ENCODE results near the gene BCAS4.

Gene BCAS4

DNA sequence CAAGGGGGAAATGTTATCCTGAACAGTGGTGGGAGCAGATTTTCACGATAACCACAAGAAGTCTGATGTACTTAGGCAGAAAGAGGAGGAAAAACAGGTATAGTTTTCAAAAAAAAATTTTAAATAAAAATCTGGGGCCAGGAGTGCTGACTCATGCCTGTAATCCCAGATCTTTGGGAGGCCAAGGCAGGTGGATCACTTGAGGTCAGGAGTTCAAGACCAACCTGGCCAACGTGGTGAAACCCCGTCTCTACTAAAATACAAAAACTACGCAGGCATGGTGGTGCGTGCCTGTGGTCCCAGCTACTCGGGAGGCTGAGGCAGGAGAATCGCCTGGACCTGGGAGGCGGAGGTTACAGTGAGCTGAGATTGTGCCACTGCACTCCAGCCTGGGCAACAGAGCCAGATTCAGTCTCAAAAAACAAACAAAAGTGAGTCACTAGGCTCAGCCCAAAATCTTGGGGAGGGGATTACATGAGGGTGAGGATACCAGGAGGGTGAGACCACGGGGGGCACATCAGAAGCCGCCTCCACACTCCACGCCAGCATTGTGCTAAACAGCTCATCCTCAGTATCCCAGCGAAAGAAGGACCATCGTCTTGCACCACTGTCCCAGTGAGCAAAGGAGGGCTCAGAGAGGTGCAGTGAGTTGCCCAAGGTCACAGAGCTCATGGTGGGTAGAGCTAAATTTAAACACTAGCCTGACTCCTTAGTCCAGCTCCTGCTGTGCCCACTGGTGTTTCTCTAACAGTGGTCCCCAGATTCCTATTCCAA lies 33.7 kb downstream of the BCAS4 start:
- DNase-seq, result no peak

DNA sequence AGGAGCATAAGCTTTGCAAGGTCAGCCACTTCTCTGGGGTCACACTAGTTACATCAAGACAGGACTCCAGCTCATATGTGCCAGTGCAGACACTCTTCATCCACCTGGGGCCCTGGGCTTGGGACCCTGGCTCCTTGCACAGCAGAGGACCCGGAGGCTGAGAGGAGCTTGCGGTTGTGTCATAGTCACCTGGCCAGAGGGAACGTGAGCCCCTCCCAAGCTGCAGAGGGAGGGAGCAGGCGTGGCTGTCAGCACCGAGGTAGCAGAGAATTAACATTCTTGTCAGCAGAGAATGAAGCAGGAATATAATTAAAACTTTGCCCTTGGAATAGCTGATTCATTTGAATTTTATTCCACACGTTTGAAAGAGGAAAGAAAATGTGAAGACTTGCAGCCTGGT lies 36.8 kb downstream of the BCAS4 start:
- DNase-seq, result no peak

DNA sequence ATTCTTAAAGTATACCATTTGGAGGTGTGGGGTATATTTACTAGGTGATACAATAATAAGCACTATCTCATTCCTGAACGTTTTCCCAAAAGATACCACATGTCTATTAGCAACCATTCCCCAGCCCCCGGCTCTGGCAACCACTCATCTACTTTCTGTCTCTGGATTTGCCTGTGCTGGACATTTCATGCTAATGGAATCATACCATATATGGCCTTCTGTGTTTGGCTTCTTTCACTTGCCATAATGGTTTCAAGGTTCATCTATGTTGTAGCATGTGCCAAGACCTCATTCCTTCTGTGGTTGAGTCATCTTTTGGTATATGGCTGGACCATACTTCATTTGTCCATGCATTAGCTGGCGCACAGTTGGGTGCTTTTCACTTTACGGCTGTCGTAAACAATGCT lies 39.7 kb downstream of the BCAS4 start:
- peak; percentile 79 for DNase-seq

DNA sequence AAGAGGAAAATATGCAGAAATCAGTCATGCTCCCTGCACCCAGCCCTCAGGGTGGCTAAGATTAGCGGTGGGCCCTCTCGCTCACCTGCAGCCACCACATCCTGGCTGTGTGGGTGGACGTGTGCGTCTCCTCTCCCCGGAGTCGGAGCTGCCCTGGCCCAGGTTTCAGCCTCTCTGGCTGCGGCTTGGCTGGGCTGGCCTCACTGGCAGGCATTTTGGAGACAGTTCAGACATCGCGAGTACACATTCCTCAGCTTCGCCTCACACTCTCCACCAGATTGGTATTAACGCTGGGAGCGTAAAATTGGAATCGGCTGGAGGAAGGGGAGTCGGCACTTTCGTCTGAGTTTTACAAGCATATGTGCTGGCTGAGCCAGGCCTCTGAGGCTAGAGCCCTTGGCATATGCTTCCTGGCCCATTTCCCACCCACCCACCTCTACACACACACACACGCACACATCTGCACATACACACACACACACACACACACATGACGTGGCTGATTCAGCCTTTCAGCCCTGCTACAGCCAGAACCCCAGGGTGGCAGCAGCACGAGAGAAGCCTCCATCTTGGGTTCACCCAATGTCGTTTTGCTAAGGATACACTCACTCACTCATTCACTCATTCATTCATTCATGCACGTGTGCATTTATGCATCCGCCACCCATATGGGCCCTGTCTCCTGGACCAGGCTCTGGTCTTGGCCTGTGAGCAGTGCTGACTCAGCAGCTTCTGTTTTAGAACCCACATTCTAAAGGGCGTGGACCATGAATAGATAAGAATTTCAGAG lies 42.9 kb downstream of the BCAS4 start:
- DNase-seq, result peak; percentile 89

DNA sequence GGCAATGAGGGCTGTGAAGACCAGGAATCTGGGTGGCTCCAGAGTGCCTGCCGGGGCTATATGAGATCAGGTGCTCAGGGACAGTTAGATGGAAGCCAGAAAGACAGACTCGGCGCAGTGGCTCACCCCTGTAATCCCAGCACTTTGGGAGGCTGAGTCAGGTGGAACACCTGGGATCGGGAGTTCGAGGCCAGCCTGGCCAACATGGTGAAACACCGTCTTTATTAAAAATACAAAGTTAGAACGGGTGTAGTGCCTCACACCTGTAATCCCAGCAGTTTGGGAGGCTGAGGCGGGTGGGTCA lies 43.4 kb downstream of the BCAS4 start:
- no peak for DNase-seq

DNA sequence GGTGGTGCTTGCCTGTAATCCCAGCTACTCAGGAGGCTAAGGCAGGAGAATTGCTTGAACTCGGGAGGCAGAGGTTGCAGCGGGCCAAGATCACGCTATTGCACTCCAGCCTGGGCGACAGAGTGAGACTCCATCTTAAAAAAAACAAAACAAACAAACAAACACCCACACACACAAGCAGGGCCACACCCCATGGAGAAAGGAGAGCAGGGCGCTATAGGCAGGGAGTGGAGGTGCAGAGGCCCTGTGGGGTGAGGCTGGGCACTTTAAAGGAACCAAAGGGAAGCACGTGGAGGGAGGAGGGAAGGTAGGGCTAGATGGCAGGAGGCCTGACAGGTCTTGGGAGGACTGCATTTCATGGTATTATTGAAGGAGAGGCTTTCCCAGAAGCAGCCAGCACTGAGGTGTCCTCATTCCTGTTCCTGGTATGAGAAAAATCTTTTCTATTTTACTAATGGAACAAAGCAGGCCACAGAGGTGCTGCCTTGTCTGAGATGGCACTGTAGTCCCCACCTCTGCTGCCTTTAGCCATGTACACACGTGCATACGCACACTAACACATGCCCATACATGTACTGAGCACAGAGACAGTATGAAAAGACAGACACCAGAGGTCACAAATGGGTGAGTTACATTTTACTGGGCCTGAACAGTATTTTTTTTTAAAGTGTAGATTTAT lies 44.0 kb downstream of the BCAS4 start:
- DNase-seq, result no peak

DNA sequence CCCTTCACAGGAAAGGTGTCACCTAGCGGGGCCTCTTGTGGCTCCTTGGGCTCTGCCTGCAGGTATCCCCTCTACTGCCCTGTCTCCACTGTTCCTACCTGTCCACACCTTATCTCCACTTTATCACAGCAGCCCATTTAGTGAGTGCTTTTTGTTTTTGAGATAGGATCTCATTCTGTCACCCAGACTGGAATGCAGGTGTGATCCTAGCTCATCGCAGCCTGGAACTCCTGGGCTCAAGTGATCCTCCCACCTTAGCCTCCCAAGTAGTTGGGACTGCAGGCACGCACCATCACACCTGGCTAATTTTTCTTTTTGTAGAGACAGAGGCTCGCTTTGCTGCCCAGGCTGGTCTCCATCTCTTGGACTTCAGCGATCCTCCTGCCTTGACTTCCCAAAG lies 48.0 kb downstream of the BCAS4 start:
- DNase-seq, result no peak

DNA sequence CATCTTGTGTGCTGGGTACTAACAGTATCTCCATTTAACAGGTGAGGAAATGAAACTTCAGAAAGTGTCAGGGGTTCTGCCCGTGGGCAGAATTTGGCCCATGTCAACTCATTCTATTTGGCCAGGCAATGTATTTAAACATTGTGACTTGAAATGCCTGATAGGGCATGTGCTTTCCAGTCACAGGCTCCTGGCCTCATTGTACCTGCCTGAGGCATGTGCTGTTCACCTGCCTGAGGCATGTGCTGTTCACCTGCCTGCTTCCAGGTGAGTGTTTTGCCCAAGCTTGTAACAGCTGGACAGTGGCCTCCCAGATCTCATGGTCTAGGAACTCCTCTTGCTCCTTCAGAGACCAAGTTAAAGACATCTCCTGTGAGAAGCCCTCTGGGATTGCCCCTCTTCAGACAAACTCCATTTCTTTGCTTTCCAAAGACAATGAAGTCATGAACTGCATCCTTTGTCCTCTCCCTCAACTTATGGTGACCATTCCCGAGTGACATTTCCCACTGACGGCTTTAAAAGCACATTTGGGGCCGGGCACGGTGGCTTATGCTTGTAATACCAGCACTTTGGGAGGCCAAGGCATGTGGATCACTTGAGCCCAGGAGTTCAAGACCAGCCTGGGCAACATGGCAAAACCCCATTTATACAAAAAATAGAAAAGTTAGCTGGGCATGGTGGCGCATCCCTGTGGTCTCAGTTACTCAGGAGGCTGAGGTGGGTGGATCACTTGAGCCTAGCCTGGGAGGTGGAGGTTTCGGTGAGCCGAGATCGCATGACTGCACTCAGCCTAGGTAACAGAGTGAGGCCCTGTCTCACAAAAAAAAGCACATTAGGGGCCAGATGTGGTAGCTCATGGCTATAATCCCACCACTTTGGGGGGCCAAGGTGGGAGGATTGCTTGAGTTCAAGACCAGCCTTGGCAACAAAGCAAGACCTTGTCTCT lies 48.7 kb downstream of the BCAS4 start:
- no peak for DNase-seq

DNA sequence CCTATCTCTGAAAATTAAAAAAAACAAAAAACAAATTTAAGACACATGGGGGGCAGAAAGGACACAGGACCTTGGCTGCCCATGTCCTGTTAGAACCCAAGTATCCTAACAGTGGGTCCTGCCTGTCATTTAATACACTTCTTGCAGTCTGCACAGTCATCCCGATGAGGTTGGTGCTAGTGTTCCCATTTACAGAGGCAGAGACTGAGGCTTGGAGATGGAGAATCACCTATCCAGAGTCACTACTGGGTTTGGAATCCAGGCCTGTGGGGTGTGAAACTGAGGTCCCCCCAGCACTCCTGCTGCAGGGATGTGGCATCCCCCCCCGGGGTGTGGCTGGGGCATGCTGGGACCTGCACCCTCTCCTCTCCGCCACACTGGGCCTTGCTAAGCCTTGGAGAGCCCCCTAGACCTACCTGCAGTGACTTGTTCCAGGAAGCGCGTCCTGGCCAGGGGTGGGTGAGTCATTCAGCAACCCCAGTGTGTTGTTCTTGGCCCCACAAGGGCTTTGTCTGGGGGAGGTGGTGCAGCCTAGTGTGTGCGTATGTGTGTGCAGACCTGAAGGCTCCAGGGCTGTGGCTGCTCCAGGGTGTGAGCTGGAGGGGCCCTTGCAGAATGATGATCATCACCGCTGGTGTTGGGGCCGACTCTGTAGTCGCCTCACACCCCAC lies 49.7 kb downstream of the BCAS4 start:
- peak; percentile 80 for DNase-seq

DNA sequence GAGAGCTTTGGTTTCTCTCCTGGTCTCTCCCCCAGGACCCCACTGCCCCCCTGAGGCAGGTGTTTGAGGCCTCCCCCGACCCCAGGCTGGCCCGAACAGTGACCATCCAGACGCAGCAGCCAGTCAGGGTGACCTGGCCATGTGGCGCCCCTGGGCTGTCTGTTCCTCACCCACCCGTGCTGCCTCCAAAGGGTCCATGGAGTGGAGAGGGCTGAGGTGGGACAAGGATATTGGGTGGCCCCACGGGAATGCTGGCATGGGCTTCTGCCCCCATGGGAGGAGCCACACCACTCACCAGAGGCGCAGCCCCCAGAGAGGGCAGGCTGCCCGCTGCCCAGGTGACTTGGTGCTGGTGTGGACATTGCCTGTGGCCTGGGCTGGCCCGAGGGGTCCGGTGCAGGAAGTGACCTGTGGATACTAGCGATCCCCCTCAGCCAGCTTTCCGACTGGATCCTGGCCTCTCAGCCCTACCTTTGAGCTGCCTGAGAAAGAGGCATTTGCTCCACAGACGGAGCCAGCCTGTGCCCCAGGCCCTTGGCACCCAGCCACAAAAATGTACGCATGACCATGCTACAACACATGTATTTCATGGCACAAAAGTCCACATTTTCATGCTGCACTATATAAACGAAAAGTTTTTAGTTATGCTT lies 50.8 kb downstream of the BCAS4 start:
- no peak for DNase-seq

DNA sequence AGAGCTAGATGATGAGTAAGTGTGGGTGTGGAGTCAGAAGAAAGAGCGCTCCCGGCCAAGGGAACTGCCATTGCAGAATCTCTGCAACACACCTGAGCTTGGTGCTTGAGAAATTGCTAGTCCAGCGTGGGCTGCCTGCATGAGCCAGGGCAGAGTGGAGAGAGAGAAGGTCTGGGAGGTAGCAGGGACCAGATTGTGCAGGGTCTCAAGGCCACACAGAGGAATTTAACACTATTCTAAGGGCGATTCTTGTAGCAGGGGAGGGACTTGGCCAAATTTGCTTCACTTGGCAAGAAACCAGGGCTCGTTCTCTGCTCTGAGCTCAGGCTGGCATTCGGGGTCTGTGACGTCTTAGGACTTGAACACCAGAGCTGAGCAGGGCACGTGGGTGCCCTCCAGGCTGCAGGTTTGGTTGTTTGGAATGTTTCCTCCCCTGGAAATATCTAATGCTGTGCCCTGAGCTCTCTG lies 53.5 kb downstream of the BCAS4 start:
- no peak for DNase-seq

DNA sequence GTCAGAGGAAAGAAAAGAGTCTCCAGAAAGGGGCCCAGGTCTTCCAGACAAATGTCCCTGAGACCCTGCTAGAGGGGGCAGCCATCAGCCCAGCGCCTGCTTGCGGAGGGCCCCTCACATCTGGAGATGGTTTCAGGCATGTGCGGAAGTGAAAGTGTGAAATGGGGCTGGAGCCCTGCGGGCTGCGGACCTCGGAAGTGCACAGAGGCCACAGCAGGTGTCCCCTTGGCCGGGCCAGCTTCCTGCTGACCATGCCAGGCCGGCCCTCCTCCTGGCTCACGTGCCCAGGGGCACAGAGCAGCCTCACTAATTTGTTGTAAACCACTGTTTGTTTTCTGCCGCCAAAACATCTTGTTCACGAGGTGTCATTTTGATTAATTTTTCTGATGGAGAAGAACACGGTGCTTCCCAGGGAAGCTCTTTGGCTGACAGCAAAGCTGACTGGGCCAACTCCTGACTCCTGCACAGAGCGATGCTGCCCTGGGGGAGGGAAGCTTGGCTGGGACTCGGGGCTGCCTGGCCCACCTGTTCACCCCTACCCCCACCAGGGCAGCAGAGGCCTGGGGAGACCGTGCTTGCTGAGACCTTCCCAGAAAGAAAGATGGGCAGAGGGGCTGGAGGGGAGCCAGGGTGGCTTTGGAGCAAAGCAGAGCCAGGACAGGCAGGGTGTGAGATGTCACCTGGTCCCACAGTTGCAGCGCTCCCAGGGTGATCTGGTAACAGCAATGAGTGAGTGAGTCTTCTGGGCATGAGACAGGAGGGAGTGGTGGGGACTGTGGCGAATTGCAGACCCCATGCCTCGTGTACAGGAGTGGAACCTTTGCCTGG lies 54.2 kb downstream of the BCAS4 start:
- no peak for DNase-seq

DNA sequence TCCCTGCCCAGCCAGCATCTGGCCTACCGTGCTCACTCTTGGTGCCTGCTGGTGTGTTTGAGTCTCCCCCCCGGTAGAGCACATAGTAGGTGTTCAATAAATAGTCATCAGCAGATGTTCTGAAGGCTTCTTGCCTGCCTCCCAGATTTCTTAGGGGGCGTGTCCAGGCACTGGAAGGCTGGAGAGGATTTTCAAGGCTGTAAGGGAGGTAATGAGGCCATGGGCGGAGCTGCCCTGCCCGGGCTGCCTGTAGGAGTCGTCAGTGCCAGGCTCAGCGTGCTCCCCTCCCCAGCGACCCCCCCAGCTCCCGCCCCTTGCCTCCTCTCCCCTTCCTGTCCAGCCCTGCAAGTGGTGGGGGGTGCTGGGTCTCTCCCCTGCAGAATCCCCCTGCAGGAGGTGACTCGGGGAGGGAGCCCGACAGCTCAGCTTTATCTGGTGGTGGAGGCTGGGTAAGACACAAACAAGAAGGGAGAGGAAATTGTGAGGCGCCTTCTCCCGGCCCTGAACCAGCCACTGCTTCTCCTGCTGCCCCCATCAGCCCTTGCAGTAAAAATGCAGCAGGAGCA lies 55.9 kb downstream of the BCAS4 start:
- DNase-seq, result no peak

DNA sequence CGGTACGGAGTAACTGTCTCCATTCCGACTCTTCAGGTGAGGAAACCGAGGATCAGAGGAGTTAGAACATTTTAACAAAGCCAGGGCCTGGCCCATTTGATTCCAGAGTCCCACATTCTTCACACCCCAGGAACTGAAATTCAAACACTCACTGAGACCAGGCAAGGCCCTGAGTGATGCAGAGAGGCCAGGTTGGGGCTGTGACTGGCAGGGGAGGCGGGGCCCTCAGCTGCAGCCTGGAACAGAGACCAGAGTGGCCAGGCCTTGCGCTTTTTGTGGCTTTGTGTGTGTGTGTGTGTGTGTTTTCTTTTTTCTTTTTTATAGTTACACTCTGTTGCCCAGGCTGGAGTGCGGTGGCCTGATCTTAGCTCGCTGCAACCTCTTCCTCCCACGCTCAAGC lies 57.2 kb downstream of the BCAS4 start:
- DNase-seq, result no peak

DNA sequence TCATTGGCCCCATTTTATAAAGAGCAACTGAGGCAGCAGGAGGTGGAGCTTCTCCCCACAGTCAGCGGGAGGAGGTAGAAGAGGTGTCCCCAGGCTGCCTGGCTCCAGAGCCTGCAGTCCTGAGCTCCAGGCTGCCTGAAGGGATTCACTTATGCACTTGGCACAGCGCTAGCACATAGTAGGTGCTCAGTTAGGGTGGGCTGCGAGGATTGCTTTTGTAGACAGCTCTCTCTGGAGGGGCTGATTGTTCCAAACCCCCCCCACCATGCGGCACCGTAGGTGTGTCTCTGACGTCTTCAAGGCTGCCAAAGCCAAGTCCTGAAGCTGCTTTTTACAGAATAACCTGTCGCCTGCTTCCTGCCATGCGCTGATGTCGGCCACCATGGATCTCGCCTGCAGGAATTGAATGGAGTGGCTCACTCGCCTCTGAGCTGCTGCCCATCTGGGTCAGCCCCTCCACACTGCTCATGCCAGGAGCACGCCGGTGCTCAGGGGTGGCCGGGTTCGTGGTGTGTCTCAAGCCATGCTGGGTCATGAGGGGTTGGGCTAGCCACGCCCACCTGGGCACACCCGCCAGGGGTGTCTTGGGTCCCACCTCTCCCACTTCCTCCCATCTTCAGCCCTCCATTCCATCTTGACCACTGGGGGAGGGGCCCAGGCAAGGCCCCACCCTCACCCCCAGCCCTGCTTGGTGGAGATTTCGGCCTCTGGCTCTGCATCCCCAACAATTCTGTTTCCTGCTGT lies 59.8 kb downstream of the BCAS4 start:
- DNase-seq, result no peak

DNA sequence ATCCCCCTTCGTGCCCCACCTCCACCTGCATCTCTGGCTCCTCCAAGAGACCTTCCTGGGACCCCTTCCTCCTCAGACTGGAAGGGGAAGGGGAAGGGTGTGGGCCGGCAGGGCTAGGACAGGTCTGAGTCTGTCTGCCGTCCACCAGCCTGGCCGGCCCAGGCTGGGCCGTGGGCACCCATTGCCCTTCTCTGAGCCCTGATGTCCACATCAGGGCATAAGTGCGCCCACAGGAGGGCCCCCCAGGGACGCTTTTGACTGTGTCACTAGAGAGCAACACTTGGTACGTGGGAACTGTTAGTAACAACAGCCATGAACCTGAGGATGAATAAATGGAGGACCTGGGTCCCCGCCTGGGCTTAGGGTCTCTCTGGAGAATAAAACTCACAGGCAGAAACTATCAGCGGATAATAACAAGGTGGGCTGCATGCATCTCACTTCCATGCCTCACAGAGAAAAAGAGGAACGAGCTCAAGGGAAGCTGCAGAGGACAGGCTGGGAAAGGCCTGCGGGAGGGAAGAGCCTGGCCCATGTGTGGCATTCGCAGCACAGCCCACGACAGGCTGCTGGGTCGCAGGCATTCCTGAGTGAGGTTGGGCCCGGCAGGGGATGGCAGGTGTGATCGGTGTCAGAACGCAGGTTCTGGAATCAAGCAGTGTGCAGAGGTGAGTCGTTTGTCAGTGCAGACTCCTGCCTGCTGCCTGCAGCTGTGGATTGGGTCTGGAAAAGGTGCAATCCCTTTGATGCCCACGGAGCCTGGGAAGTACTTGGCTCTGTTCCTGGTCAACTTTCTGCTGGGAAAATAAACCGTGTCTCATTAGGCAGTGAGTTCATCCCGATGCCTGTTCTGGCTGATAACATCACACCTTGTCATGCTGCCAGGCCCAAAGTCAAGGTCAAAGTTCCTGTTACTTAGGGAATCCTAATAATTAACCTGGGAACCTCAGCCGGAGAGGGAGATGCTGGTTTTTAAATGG lies 60.9 kb downstream of the BCAS4 start:
- no peak for DNase-seq

DNA sequence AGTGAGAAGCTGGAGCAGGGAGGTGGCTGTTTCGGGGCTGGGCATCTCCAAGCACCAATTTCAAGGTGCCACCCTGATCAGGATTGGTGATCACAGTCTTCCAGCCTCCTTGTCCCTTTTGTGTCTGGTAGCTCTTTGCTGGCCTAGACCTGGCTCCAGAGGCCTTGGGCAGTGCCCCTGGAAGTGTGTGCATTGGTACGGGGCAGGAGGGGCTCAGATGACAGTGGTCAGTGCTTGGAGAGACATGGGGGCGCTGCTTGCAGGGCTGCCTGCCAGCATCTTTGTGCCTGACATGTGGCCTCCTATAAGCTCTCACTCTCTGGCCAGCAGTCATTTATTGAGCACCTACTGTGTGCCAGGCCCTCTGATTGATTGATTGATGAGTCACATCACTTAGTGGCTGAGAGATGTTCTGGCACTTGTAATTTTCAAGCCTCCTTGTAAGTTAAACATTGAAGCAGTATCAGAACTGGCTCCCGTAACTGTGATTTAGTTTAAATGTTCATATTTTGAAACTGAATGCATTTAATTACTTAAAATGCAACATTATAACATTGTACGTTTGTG lies 61.7 kb downstream of the BCAS4 start:
- no peak for DNase-seq

DNA sequence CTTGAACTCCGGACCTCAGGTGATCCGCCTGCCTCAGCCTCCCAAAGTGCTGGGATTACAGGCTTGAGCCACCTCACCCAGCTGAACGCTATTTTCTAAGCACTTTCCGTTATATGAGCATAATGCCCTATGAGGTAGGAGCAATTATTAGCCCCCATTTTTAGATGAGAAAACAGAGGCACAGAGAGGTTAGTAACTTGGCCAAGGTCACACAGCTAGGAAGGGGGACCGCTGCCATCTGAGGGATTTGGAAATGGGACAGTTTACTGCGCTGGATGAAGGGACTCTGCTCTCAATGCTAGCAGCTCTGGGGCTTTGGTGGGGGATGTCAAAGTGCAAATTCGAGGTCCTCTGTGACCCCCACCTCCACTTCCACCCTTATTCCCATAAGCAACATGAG lies 62.5 kb downstream of the BCAS4 start:
- no peak for DNase-seq
